GM12878 (cell line): ENCODE data around the gene CS. TPM values are rescaled to one million over a fixed set of nuclear protein-coding genes. Genes with fewer than 3 reads are reported as not detected.

Experiments
- BHLHE40 ChIP-seq, 2 experiments: fragments of 450-650 bp in 1 of 2; IDR thresholded peaks; 2 replicates each; pipeline ENCODE4 v1.6.1; 2011 to 2017; ENCODE audit warnings: low read depth in 2 of 2, borderline replicate concordance in 1 of 2, improper control_type of control experiment in 1 of 2, low read length in 1 of 2, mild to moderate bottlenecking in 1 of 2
- CREM ChIP-seq: IDR thresholded peaks from 2 replicates; pipeline ENCODE4 v1.6.1; 2014; ENCODE audit warnings: antibody characterized with exemption, low read depth
- JUND ChIP-seq: IDR thresholded peaks from 2 replicates; pipeline ENCODE4 v1.6.1; 2012; ENCODE audit warnings: low read depth, mild to moderate bottlenecking, low read length, improper control_type of control experiment, moderate library complexity
- MYC ChIP-seq: IDR thresholded peaks from 2 replicates; pipeline ENCODE4 v1.6.1; 2011; ENCODE audit warnings: mild to moderate bottlenecking, low read length, moderate library complexity, inconsistent platforms; ENCODE audit not compliant: insufficient read depth, insufficient replicate concordance, insufficient read length, severe bottlenecking
- NFXL1 ChIP-seq: fragments of 450-650 bp; IDR thresholded peaks from 2 replicates; pipeline ENCODE4 v1.6.1; 2017; ENCODE audit warnings: antibody characterized with exemption, mild to moderate bottlenecking, borderline replicate concordance
- NFYA ChIP-seq: IDR thresholded peaks from 2 replicates; pipeline ENCODE4 v1.6.1; 2011; ENCODE audit warnings: low read depth, mild to moderate bottlenecking, low read length, improper control_type of control experiment, borderline replicate concordance
- PAX5 ChIP-seq: IDR thresholded peaks from 2 replicates; pipeline ENCODE4 v1.6.1; 2011; ENCODE audit warnings: low read depth, low read length, borderline replicate concordance
- PAX8 ChIP-seq: fragments of 450-650 bp; IDR thresholded peaks from 2 replicates; pipeline ENCODE4 v1.6.1; 2017; ENCODE audit warnings: mild to moderate bottlenecking, moderate library complexity
- RAD51 ChIP-seq: fragments of 450-650 bp; IDR thresholded peaks from 2 replicates; pipeline ENCODE4 v1.6.1; 2016; ENCODE audit warnings: moderate library complexity, mild to moderate bottlenecking, inconsistent platforms
- TCF12 ChIP-seq: IDR thresholded peaks from 2 replicates; pipeline ENCODE4 v1.6.1; 2011; ENCODE audit warnings: low read depth, mild to moderate bottlenecking, low read length
- ZNF24 ChIP-seq: fragments of 450-650 bp; IDR thresholded peaks from 2 replicates; pipeline ENCODE4 v1.6.1; 2017; ENCODE audit warnings: antibody characterized with exemption, mild to moderate bottlenecking
- ZNF384 ChIP-seq: IDR thresholded peaks from 2 replicates; pipeline ENCODE4 v1.6.1; 2012; ENCODE audit warnings: low read depth, mild to moderate bottlenecking, low read length, improper control_type of control experiment, borderline replicate concordance
- polyA plus RNA-seq, 11 experiments: library from polyadenylated mRNA; depleted of rRNA in 4 of 11; unstranded in 6 of 11; stranded (reverse) in 5 of 11; fragments of >200 nt; fragmentation: Nextera tagmentation in 4 of 11; fragmentation: Illumina TruSeq in 1 of 11; extraction: Ambion mirVana in 4 of 11; extraction: Trizol in 1 of 11; gene quantifications; 1 replicate in 1 of 11; 2 replicates in 10 of 11; pipeline versions ENCODE4 v1.2.1 to v1.2.3, GENCODE V29; 2011 to 2016; ENCODE audit warnings: inconsistent platforms in 2 of 11, missing spikeins in 2 of 11, low read depth in 1 of 11
- total RNA-seq, 4 experiments: library from RNA; depleted of rRNA in 3 of 4; stranded (reverse); fragments of >200 nt in 3 of 4; fragmentation: Illumina TruSeq in 1 of 4; extraction: Trizol in 1 of 4; gene quantifications; 2 replicates each; pipeline versions ENCODE4 v1.2.1 to v1.2.3, GENCODE V29; 2013 to 2021
- TF ChIP-seq, protein P1 (sequence below): fragments of 450-650 bp; IDR thresholded peaks from 2 replicates; pipeline ENCODE4 v1.6.1; 2018; ENCODE audit warnings: borderline replicate concordance, mild to moderate bottlenecking; ENCODE audit not compliant: partially characterized antibody
- TF ChIP-seq, protein P2 (sequence below): fragments of 450-650 bp; IDR thresholded peaks from 2 replicates; pipeline ENCODE4 v1.6.1; 2017; ENCODE audit warnings: mild to moderate bottlenecking, moderate library complexity
- TF ChIP-seq, protein P3 (sequence below): fragments of 450-650 bp; IDR thresholded peaks from 2 replicates; pipeline ENCODE4 v1.6.1; 2017; ENCODE audit warnings: mild to moderate bottlenecking
- TF ChIP-seq, protein P4 (sequence below), 3 experiments: IDR thresholded peaks in 2 of 3; conservative IDR thresholded peaks in 1 of 3; 2 replicates each; pipeline ENCODE4 v1.5.1; 2011; ENCODE audit warnings: low read depth in 3 of 3, low read length in 3 of 3, mild to moderate bottlenecking in 3 of 3, control low read depth in 2 of 3, moderate library complexity in 2 of 3, inconsistent platforms in 1 of 3, mixed read lengths in 1 of 3; ENCODE audit not compliant: control insufficient read depth in 2 of 3, insufficient read depth in 1 of 3; ENCODE audit errors: extremely low read depth in 1 of 3

Gene CS
- total and polyA plus RNA-seq, 10 of the 15 experiments (the other 5 are each of a cell fraction or from before 2014, with no cell fraction given): 64.9 to 276 (median 139) TPM

DNA sequence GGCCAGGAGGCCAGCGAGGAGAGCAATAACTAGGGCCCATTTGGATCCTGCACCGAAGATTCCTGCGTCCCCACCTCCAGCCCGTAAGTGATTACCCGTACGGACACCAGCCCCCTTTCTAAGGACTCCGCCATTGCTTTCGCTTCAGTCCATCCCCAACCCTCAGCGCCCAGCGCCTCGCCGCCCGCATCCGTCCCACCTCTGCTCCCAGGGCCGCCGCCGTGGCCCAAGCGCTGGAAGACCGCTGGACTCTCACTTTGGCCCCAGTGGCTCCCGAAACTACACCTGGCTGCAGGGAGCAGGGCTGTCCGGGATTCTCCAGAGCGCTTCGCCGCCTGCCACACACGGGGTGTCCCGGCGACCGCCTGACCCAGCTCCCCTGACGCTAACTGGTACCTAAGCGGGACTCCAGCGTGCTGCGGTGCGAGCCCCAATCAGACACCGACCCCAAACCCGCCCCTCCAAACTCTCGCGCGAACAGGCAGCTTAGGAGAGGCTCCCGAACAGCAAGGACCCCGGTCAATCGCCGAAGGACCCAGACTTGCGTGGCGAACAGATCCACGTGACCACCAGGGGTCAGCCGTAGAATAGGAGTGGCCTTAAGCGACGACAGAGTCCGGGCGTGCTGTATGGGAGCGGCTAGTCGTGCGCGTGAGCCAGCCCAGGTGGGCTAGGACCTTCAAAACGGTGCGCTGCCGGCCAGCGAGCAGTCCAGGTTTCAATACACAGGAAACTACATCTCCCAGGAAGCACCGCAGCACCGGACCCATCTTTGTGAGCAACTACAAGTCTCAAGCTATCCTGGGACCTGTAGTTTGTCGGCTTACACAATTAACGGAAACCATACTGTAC, 15.7 kb upstream of the CS start, which contains the start of gene CNPY2 (continued):
- TF ChIP-seq JUND (no peak), PAX8 (no peak), MYC (peak; percentile 74), BHLHE40 (IDR thresholded peaks at IDR 0.05; ENCODE audit: borderline replicate concordance in 1 of 2, low read depth in 2 of 2, low read length in 1 of 2) (peak; percentile 75 to 92), RAD51 (peak; percentile 95), ZNF384 (no peak), PAX5 (no peak), CREM (peak; percentile 93), NFXL1 (no peak), ZNF24 (no peak), TCF12 (peak; percentile 48), NFYA (no peak)
- TF ChIP-seq, protein P1, sequence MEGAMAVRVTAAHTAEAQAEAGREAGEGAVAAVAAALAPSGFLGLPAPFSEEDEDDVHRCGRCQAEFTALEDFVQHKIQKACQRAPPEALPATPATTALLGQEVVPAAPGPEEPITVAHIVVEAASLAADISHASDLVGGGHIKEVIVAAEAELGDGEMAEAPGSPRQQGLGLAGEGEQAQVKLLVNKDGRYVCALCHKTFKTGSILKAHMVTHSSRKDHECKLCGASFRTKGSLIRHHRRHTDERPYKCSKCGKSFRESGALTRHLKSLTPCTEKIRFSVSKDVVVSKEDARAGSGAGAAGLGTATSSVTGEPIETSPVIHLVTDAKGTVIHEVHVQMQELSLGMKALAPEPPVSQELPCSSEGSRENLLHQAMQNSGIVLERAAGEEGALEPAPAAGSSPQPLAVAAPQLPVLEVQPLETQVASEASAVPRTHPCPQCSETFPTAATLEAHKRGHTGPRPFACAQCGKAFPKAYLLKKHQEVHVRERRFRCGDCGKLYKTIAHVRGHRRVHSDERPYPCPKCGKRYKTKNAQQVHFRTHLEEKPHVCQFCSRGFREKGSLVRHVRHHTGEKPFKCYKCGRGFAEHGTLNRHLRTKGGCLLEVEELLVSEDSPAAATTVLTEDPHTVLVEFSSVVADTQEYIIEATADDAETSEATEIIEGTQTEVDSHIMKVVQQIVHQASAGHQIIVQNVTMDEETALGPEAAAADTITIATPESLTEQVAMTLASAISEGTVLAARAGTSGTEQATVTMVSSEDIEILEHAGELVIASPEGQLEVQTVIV: no peak
- TF ChIP-seq, protein P2, sequence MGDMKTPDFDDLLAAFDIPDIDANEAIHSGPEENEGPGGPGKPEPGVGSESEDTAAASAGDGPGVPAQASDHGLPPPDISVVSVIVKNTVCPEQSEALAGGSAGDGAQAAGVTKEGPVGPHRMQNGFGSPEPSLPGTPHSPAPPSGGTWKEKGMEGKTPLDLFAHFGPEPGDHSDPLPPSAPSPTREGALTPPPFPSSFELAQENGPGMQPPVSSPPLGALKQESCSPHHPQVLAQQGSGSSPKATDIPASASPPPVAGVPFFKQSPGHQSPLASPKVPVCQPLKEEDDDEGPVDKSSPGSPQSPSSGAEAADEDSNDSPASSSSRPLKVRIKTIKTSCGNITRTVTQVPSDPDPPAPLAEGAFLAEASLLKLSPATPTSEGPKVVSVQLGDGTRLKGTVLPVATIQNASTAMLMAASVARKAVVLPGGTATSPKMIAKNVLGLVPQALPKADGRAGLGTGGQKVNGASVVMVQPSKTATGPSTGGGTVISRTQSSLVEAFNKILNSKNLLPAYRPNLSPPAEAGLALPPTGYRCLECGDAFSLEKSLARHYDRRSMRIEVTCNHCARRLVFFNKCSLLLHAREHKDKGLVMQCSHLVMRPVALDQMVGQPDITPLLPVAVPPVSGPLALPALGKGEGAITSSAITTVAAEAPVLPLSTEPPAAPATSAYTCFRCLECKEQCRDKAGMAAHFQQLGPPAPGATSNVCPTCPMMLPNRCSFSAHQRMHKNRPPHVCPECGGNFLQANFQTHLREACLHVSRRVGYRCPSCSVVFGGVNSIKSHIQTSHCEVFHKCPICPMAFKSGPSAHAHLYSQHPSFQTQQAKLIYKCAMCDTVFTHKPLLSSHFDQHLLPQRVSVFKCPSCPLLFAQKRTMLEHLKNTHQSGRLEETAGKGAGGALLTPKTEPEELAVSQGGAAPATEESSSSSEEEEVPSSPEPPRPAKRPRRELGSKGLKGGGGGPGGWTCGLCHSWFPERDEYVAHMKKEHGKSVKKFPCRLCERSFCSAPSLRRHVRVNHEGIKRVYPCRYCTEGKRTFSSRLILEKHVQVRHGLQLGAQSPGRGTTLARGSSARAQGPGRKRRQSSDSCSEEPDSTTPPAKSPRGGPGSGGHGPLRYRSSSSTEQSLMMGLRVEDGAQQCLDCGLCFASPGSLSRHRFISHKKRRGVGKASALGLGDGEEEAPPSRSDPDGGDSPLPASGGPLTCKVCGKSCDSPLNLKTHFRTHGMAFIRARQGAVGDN: no peak
- TF ChIP-seq, protein P3, sequence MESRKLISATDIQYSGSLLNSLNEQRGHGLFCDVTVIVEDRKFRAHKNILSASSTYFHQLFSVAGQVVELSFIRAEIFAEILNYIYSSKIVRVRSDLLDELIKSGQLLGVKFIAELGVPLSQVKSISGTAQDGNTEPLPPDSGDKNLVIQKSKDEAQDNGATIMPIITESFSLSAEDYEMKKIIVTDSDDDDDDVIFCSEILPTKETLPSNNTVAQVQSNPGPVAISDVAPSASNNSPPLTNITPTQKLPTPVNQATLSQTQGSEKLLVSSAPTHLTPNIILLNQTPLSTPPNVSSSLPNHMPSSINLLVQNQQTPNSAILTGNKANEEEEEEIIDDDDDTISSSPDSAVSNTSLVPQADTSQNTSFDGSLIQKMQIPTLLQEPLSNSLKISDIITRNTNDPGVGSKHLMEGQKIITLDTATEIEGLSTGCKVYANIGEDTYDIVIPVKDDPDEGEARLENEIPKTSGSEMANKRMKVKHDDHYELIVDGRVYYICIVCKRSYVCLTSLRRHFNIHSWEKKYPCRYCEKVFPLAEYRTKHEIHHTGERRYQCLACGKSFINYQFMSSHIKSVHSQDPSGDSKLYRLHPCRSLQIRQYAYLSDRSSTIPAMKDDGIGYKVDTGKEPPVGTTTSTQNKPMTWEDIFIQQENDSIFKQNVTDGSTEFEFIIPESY: no peak
- TF ChIP-seq, protein P4, sequence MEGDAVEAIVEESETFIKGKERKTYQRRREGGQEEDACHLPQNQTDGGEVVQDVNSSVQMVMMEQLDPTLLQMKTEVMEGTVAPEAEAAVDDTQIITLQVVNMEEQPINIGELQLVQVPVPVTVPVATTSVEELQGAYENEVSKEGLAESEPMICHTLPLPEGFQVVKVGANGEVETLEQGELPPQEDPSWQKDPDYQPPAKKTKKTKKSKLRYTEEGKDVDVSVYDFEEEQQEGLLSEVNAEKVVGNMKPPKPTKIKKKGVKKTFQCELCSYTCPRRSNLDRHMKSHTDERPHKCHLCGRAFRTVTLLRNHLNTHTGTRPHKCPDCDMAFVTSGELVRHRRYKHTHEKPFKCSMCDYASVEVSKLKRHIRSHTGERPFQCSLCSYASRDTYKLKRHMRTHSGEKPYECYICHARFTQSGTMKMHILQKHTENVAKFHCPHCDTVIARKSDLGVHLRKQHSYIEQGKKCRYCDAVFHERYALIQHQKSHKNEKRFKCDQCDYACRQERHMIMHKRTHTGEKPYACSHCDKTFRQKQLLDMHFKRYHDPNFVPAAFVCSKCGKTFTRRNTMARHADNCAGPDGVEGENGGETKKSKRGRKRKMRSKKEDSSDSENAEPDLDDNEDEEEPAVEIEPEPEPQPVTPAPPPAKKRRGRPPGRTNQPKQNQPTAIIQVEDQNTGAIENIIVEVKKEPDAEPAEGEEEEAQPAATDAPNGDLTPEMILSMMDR (IDR thresholded peaks at IDR 0.05 in 2 of 3, conservative IDR thresholded peaks at IDR 0.05 in 1 of 3; ENCODE audit: control insufficient read depth in 2 of 3, extremely low read depth in 1 of 3, insufficient read depth in 1 of 3, low read depth in 3 of 3, low read length in 3 of 3): peak in 1 of 3 experiments; percentile 50; a peak in 2 of 6 replicates
